ENCODE measurements around the gene TERC.

GRCh38 chr3:169759256-169759655 lies 5.6 kb downstream of the TERC start:
- TF ChIP-seq, protein P1, sequence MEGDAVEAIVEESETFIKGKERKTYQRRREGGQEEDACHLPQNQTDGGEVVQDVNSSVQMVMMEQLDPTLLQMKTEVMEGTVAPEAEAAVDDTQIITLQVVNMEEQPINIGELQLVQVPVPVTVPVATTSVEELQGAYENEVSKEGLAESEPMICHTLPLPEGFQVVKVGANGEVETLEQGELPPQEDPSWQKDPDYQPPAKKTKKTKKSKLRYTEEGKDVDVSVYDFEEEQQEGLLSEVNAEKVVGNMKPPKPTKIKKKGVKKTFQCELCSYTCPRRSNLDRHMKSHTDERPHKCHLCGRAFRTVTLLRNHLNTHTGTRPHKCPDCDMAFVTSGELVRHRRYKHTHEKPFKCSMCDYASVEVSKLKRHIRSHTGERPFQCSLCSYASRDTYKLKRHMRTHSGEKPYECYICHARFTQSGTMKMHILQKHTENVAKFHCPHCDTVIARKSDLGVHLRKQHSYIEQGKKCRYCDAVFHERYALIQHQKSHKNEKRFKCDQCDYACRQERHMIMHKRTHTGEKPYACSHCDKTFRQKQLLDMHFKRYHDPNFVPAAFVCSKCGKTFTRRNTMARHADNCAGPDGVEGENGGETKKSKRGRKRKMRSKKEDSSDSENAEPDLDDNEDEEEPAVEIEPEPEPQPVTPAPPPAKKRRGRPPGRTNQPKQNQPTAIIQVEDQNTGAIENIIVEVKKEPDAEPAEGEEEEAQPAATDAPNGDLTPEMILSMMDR (IDR thresholded peaks at IDR 0.05; ENCODE audit: borderline replicate concordance, extremely low read depth, low read length, poor library complexity, severe bottlenecking): no peak
- TF ChIP-seq EZH2 (IDR thresholded peaks at IDR 0.05; ENCODE audit: borderline replicate concordance, low read depth, low read length, severe bottlenecking): no peak
